Progenitor cell of endocrine pancreas (in vitro differentiated cells): Measurements from ENCODE around the gene TLN1. TPM values are rescaled to one million over a fixed set of nuclear protein-coding genes. Genes with fewer than 3 reads are reported as not detected.

Source experiments
- DNase-seq: peaks from one replicate; pipeline ENCODE4 v3.0.0; 2021; ENCODE audit warnings: low spot score; ENCODE audit not compliant: unreplicated experiment
- H3K27ac Mint-ChIP-seq: 2 replicates; pipeline ENCODE4 v1.8.0; 2021; ENCODE audit warnings: mild to moderate bottlenecking, moderate library complexity, mixed read lengths
- H3K27me3 Mint-ChIP-seq: 2 replicates; pipeline ENCODE4 v1.8.0; 2021; ENCODE audit warnings: mixed read lengths
- H3K36me3 Mint-ChIP-seq: 2 replicates; pipeline ENCODE4 v1.8.0; 2022; ENCODE audit warnings: mixed read lengths; ENCODE audit not compliant: insufficient read depth
- H3K4me1 Mint-ChIP-seq: 2 replicates; pipeline ENCODE4 v1.8.0; 2021; ENCODE audit warnings: low read depth, mixed read lengths
- H3K4me3 Mint-ChIP-seq: 2 replicates; pipeline ENCODE4 v1.8.0; 2021; ENCODE audit warnings: low read depth, mild to moderate bottlenecking, moderate library complexity, mixed read lengths
- H3K9me3 Mint-ChIP-seq: 2 replicates; pipeline ENCODE4 v1.8.0; 2021; ENCODE audit warnings: low read depth, mixed read lengths
- total RNA-seq: library from RNA; stranded (reverse); gene quantifications from 2 replicates; pipeline ENCODE4 v1.2.1, GENCODE V29; 2021
- TF ChIP-seq, protein P1 (sequence below): fragments of 200-600 bp; sonication (generic); IDR thresholded peaks from one replicate; pipeline ENCODE4 v1.5.0; 2021; ENCODE audit warnings: antibody characterized with exemption, mild to moderate bottlenecking; ENCODE audit not compliant: unreplicated experiment

TLN1 gene
- total RNA-seq, 1 donor from 2014 or later: 136 TPM

DNA sequence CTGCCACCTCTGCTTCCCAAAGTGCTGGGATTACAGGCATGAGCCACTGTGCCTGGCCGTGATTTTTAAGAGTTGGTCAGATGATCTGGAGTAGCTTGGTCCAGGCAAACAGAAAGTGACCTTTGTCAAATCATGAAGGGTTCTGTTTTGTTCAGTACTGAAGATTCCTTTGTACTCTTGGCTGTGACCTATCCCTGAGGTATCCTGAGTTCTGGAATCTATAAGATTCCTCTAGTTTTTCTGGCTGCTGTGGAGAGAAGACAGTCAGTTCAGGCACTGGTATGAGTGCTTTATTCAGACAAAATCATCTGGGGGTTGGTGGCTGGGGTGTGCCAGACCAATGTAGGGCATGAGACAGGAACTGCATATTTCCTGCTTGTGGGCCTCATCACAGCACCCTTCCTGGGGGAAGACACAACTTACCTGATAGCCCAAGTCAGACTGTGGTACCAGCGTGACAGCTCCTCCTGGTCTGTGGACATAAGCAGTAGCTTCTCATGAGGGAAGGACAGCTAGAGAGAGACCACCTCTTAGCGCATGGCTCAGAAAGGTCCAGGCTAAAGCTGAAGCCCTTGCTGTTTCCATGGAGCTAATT is 70.1 kb downstream of the TLN1 start:
- Mint-ChIP-seq H3K36me3 (peaks cover 9% of the 10 kb centered on the region), H3K27me3 (no peaks in the 10 kb centered on the region), H3K9me3 (no peaks in the 10 kb centered on the region), H3K27ac (peak overlapping the region; percentile 35), H3K4me3 (no peak overlapping the region), H3K4me1 (peaks cover 14% of the 10 kb centered on the region)
- TF ChIP-seq, protein P1, sequence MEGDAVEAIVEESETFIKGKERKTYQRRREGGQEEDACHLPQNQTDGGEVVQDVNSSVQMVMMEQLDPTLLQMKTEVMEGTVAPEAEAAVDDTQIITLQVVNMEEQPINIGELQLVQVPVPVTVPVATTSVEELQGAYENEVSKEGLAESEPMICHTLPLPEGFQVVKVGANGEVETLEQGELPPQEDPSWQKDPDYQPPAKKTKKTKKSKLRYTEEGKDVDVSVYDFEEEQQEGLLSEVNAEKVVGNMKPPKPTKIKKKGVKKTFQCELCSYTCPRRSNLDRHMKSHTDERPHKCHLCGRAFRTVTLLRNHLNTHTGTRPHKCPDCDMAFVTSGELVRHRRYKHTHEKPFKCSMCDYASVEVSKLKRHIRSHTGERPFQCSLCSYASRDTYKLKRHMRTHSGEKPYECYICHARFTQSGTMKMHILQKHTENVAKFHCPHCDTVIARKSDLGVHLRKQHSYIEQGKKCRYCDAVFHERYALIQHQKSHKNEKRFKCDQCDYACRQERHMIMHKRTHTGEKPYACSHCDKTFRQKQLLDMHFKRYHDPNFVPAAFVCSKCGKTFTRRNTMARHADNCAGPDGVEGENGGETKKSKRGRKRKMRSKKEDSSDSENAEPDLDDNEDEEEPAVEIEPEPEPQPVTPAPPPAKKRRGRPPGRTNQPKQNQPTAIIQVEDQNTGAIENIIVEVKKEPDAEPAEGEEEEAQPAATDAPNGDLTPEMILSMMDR: no peak
- DNase-seq: no peak

DNA sequence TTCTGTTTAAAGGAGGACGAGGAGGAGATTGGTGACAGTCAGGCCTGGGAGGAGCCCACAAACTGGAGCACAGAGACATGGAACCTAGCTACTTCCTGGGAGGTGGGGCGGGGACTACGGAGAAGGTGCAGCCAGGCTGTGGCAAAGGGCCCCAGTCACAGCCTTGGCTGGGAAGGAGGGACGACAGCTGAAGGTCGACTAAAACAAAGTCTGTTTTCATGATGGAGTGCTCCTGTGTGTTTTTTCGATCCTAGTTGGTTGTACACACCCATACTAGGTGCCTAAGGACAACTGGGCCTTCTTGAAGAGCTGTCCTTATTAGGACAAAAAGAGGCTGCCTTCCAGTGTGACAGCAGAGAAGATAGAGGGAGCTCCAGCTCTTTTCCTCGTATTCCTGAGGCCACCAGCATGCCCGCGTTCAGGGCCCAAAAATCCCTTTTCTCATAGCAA is 71.0 kb downstream of the TLN1 start:
- H3K9me3 Mint-ChIP-seq: no peaks in the 10 kb centered on the region

DNA sequence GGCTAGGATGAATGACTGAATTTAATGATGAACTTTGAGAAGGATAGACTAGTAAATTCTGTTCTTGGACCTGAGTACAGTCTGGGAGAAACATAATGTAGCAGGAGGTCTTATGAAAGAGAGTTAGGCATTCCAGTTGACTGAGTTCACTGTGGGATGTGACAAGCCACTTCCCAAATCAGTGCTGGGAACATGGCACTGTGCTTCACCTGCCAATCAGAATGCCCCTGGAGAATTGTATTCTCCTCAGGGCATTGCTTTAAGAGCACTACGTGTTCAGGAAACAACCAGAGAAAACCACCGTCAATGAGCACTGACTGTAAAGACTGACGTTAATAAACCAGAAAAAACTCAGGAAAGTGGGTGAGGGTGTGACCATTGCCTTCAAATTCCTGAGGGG is 72.7 kb downstream of the TLN1 start:
- Mint-ChIP-seq H3K9me3 (no peaks in the 10 kb centered on the region), H3K36me3 (peaks cover 9% of the 10 kb centered on the region), H3K27ac (peak overlapping the region; percentile 98), H3K27me3 (peaks cover 6% of the 10 kb centered on the region), H3K4me1 (peaks cover 15% of the 10 kb centered on the region), H3K4me3 (peak overlapping the region; percentile 85)
- DNase-seq: no peak
- TF ChIP-seq, protein P1: no peak

More for the DNA sequence above, 71.0 kb downstream of the TLN1 start:
- H3K27me3 Mint-ChIP-seq: peaks cover 4% of the 10 kb centered on the region
- peaks cover 9% of the 10 kb centered on the region for H3K36me3 Mint-ChIP-seq
- no peak overlapping the region for H3K27ac Mint-ChIP-seq
- peaks cover 15% of the 10 kb centered on the region for H3K4me1 Mint-ChIP-seq
- TF ChIP-seq, protein P1: no peak
- no peak for DNase-seq
- H3K4me3 Mint-ChIP-seq: no peak overlapping the region

DNA sequence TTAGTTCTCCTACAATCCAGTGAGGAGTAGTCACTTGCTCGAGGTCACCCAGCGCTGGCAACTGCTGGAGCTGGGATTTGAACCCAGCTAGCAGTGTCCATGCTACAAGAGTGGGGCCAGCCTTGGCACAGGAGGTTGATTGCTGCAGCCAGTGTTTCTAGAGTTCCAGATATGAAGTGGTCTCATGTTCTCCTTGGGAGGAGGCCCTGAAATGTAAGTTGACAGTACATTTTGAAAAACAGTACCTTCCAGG is 73.1 kb downstream of the TLN1 start:
- Mint-ChIP-seq H3K9me3 (no peaks in the 10 kb centered on the region), H3K27ac (peak overlapping the region; percentile 98), H3K4me1 (peaks cover 13% of the 10 kb centered on the region), H3K27me3 (peaks cover 6% of the 10 kb centered on the region), H3K4me3 (peak overlapping the region; percentile 85), H3K36me3 (peaks cover 9% of the 10 kb centered on the region)
- TF ChIP-seq, protein P1: no peak
- no peak for DNase-seq

DNA sequence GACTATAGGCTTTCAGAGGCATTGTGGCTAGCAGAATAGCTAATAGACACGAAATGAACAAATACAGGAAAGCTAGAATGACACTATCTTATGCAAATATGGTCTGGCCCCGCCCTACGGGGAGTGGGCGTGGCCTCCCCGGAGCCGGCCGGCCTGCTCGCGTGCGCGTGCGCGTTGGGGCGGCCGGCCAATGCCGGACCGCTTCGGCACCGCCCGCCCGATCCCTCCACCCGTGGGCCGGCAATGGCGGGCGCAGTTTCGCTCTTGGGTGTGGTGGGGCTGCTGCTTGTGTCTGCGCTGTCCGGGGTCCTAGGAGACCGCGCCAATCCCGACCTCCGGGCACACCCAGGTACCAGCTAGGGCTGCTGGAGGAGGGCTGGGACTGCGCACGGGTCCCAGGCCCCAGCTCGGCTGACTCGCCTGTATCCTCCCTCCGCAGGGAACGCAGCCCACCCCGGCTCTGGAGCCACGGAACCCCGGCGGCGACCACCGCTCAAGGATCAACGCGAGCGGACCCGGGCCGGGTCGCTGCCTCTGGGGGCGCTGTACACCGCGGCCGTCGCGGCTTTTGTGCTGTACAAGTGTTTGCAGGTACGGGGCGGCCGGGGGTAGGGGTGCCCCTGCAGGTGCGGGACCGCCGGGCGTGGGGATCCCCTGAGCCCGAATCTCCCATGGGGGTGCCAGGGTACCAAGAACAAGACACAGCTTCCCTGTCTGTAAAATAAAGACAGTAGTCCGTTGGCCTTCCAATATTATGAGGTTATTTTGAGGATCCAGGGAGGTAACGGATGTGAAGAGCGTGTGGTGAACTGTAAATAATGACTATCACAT is 73.6 kb downstream of the TLN1 start, which contains the start of gene CCDC107:
Gene CCDC107 (plus strand): TSS at position 156 of the 831 bp plus-strand sequence. CDS start 88 bp downstream, at position 244.
- H3K27ac Mint-ChIP-seq: peak within 1 kb of the TSS; percentile 100
- peak; percentile 85 for DNase-seq
- H3K36me3 Mint-ChIP-seq: peaks cover 9% of the 10 kb centered on the region
- H3K27me3 Mint-ChIP-seq: peaks cover 6% of the 10 kb centered on the region
- H3K4me3 Mint-ChIP-seq: peak within 1 kb of the TSS; percentile 85
- TF ChIP-seq, protein P1: peak; percentile 93
- H3K4me1 Mint-ChIP-seq: peaks cover 13% of the 10 kb centered on the region
- H3K9me3 Mint-ChIP-seq: no peaks in the 10 kb centered on the region
